ENCODE results near the gene ARMH3.
A peak's percentile ranks its signal among the peaks of the same experiment; 100 is the strongest.
"Not testable (repeated sequence)": the region's sequence is repeated elsewhere in the genome, so short reads cannot be mapped to it uniquely, and the experiment has no call there.

ARMH3 gene

GRCh38 chr10:102016416-102016815 is 39.6 kb downstream of the ARMH3 start:
- Histone ChIP-seq H3K4me1 (ENCODE audit: insufficient read depth, insufficient read length) (no peaks in the 10 kb centered on the region), H3K9ac (ENCODE audit: insufficient read length, low read depth) (no peak overlapping the region), H3K27me3 (ENCODE audit: insufficient read depth, insufficient read length) (no peaks in the 10 kb centered on the region), H3K4me3 (ENCODE audit: insufficient read length, low read depth) (no peak overlapping the region), H3K36me3 (ENCODE audit: insufficient read depth, insufficient read length, low read length) (peaks cover 25% of the 10 kb centered on the region), H3K9me3 (ENCODE audit: insufficient read depth, low read length) (no peaks in the 10 kb centered on the region)
- DNase-seq (ENCODE audit: low read depth, low spot score), result no peak
- TF ChIP-seq ZNF274 (IDR thresholded peaks at IDR 0.05; ENCODE audit: low read depth, low read length) (no peak), YY1 (IDR thresholded peaks at IDR 0.05; ENCODE audit: insufficient read depth, insufficient read length) (no peak), SUZ12 (IDR thresholded peaks at IDR 0.05; ENCODE audit: extremely low read depth, insufficient read depth, insufficient read length) (no peak)

GRCh38 chr10:102010961-102011360 is 45.0 kb downstream of the ARMH3 start:
- no peaks in the 10 kb centered on the region for H3K4me1 ChIP-seq (ENCODE audit: insufficient read depth, insufficient read length)
- H3K9me3 ChIP-seq (ENCODE audit: insufficient read depth, low read length), result no peaks in the 10 kb centered on the region
- no peak overlapping the region for H3K4me3 ChIP-seq (ENCODE audit: insufficient read length, low read depth)
- TF ChIP-seq ZNF274 (IDR thresholded peaks at IDR 0.05; ENCODE audit: low read depth, low read length) (no peak), YY1 (IDR thresholded peaks at IDR 0.05; ENCODE audit: insufficient read depth, insufficient read length) (no peak), SUZ12 (IDR thresholded peaks at IDR 0.05; ENCODE audit: extremely low read depth, insufficient read depth, insufficient read length) (no peak)
- H3K27me3 ChIP-seq (ENCODE audit: insufficient read depth, insufficient read length), result no peaks in the 10 kb centered on the region
- H3K9ac ChIP-seq (ENCODE audit: insufficient read length, low read depth), result no peak overlapping the region
- DNase-seq (ENCODE audit: low read depth, low spot score), result no peak
- H3K36me3 ChIP-seq (ENCODE audit: insufficient read depth, insufficient read length, low read length), result peaks cover 21% of the 10 kb centered on the region

- TF ChIP-seq SUZ12 (IDR thresholded peaks at IDR 0.05; ENCODE audit: extremely low read depth, insufficient read depth, insufficient read length) (no peak), YY1 (IDR thresholded peaks at IDR 0.05; ENCODE audit: insufficient read depth, insufficient read length) (no peak), ZNF274 (IDR thresholded peaks at IDR 0.05; ENCODE audit: low read depth, low read length) (no peak)
- no peaks in the 10 kb centered on the region for H3K27me3 ChIP-seq (ENCODE audit: insufficient read depth, insufficient read length)
- no peak overlapping the region for H3K4me3 ChIP-seq (ENCODE audit: insufficient read length, low read depth)
- peak; percentile 63 for DNase-seq (ENCODE audit: low read depth, low spot score)
- H3K36me3 ChIP-seq (ENCODE audit: insufficient read depth, insufficient read length, low read length), result peaks cover 24% of the 10 kb centered on the region
- H3K9me3 ChIP-seq (ENCODE audit: insufficient read depth, low read length), result no peaks in the 10 kb centered on the region
- no peaks in the 10 kb centered on the region for H3K4me1 ChIP-seq (ENCODE audit: insufficient read depth, insufficient read length)
- no peak overlapping the region for H3K9ac ChIP-seq (ENCODE audit: insufficient read length, low read depth)
These were observed 46.1 kb downstream of the ARMH3 start for GRCh38 chr10:102009801-102010425.

GRCh38 chr10:102007796-102008195 is 48.2 kb downstream of the ARMH3 start:
- H3K27me3 ChIP-seq (ENCODE audit: insufficient read depth, insufficient read length), result no peaks in the 10 kb centered on the region
- H3K9me3 ChIP-seq (ENCODE audit: insufficient read depth, low read length), result no peaks in the 10 kb centered on the region
- no peak overlapping the region for H3K9ac ChIP-seq (ENCODE audit: insufficient read length, low read depth)
- TF ChIP-seq YY1 (IDR thresholded peaks at IDR 0.05; ENCODE audit: insufficient read depth, insufficient read length) (no peak), SUZ12 (IDR thresholded peaks at IDR 0.05; ENCODE audit: extremely low read depth, insufficient read depth, insufficient read length) (no peak), ZNF274 (IDR thresholded peaks at IDR 0.05; ENCODE audit: low read depth, low read length) (no peak)
- no peak for DNase-seq (ENCODE audit: low read depth, low spot score)
- H3K4me3 ChIP-seq (ENCODE audit: insufficient read length, low read depth), result no peak overlapping the region
- no peaks in the 10 kb centered on the region for H3K4me1 ChIP-seq (ENCODE audit: insufficient read depth, insufficient read length)
- H3K36me3 ChIP-seq (ENCODE audit: insufficient read depth, insufficient read length, low read length), result peaks cover 33% of the 10 kb centered on the region

GRCh38 chr10:102007031-102007430 is 48.9 kb downstream of the ARMH3 start:
- H3K4me1 ChIP-seq (ENCODE audit: insufficient read depth, insufficient read length), result not testable (repeated sequence)

GRCh38 chr10:102004376-102004775 is 51.6 kb downstream of the ARMH3 start:
- no peak for TF ChIP-seq ZNF274 (IDR thresholded peaks at IDR 0.05; ENCODE audit: low read depth, low read length)
- TF ChIP-seq SUZ12 (IDR thresholded peaks at IDR 0.05; ENCODE audit: extremely low read depth, insufficient read depth, insufficient read length), result no peak
- no peak for TF ChIP-seq YY1 (IDR thresholded peaks at IDR 0.05; ENCODE audit: insufficient read depth, insufficient read length)
- Histone ChIP-seq H3K27me3 (ENCODE audit: insufficient read depth, insufficient read length) (no peaks in the 10 kb centered on the region), H3K9ac (ENCODE audit: insufficient read length, low read depth) (no peak overlapping the region), H3K36me3 (ENCODE audit: insufficient read depth, insufficient read length, low read length) (peaks cover 37% of the 10 kb centered on the region), H3K4me3 (ENCODE audit: insufficient read length, low read depth) (no peak overlapping the region), H3K4me1 (ENCODE audit: insufficient read depth, insufficient read length) (no peaks in the 10 kb centered on the region), H3K9me3 (ENCODE audit: insufficient read depth, low read length) (no peaks in the 10 kb centered on the region)
- no peak for DNase-seq (ENCODE audit: low read depth, low spot score)

More at GRCh38 chr10:102007031-102007430, 48.9 kb downstream of the ARMH3 start:
- DNase-seq (ENCODE audit: low read depth, low spot score); H3K9ac ChIP-seq (ENCODE audit: insufficient read length, low read depth); H3K27me3 ChIP-seq (ENCODE audit: insufficient read depth, insufficient read length); H3K4me3 ChIP-seq (ENCODE audit: insufficient read length, low read depth); H3K9me3 ChIP-seq (ENCODE audit: insufficient read depth, low read length): not testable (repeated sequence)
- H3K36me3 ChIP-seq (ENCODE audit: insufficient read depth, insufficient read length, low read length), result peaks cover 29% of the 10 kb centered on the region

GRCh38 chr10:102003541-102003940 is 52.4 kb downstream of the ARMH3 start:
- no peak for DNase-seq (ENCODE audit: low read depth, low spot score)
- H3K36me3 ChIP-seq (ENCODE audit: insufficient read depth, insufficient read length, low read length), result peaks cover 37% of the 10 kb centered on the region
- TF ChIP-seq SUZ12 (IDR thresholded peaks at IDR 0.05; ENCODE audit: extremely low read depth, insufficient read depth, insufficient read length), result no peak
- TF ChIP-seq YY1 (IDR thresholded peaks at IDR 0.05; ENCODE audit: insufficient read depth, insufficient read length), result no peak
- TF ChIP-seq ZNF274 (IDR thresholded peaks at IDR 0.05; ENCODE audit: low read depth, low read length), result no peak
- no peaks in the 10 kb centered on the region for H3K9me3 ChIP-seq (ENCODE audit: insufficient read depth, low read length)
- no peak overlapping the region for H3K9ac ChIP-seq (ENCODE audit: insufficient read length, low read depth)
- H3K27me3 ChIP-seq (ENCODE audit: insufficient read depth, insufficient read length), result no peaks in the 10 kb centered on the region
- H3K4me3 ChIP-seq (ENCODE audit: insufficient read length, low read depth), result no peak overlapping the region
- H3K4me1 ChIP-seq (ENCODE audit: insufficient read depth, insufficient read length), result no peaks in the 10 kb centered on the region
